ENCODE results near the gene PCAT6.

- TF ChIP-seq EZH2phosphoT487 (IDR thresholded peaks at IDR 0.05; ENCODE audit: borderline replicate concordance, low read length) (no peak), CTCF (conservative IDR thresholded peaks at IDR 0.05; ENCODE audit: low read depth, low read length) (no peak), EZH2 (IDR thresholded peaks at IDR 0.05; ENCODE audit: low read length, unreplicated experiment) (no peak)
These were observed 24.9 kb downstream of the PCAT6 start for GRCh38 chr1:202835548-202836072.

Measured in PC-3 (cell line).